ENCODE data around the gene ANKRD65.
"Not testable (repeated sequence)": the region's sequence is repeated elsewhere in the genome, so short reads cannot be mapped to it uniquely, and the experiment has no call there.

ANKRD65 gene

DNA sequence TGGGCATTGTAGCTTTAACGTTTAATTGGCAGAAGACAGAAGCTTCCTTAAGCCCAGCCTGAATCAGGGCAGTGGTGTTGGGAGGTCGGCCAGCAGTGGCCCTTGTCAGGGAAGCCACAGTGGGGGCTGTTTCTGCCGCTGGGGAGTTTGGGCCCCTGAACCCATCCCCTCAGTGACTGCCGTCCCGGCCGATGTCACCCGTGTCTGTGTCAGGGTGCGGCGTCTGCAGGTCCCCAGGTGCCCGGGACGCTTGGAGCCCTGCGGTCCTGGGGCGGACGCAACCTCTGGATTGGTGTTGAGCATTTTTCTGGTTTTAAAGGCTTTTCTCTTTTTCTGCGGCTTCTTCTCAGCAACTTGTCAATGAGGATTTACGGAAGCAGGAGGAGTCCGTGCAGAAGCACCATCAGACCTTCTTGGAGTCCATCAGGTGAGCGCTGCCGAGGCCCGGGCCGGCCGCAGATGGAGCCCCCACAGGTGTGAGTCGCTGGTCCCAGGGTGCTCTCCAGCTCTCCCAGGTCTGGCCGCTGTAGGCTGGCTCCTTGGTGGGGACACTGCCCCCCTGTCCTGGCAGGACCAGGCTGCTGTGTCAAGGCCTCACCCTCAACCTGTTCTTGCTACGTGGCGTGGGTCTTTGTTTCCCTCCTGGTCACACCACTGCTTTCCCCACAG is 30.8 kb upstream of the ANKRD65 start:
- TF ChIP-seq, protein P1, sequence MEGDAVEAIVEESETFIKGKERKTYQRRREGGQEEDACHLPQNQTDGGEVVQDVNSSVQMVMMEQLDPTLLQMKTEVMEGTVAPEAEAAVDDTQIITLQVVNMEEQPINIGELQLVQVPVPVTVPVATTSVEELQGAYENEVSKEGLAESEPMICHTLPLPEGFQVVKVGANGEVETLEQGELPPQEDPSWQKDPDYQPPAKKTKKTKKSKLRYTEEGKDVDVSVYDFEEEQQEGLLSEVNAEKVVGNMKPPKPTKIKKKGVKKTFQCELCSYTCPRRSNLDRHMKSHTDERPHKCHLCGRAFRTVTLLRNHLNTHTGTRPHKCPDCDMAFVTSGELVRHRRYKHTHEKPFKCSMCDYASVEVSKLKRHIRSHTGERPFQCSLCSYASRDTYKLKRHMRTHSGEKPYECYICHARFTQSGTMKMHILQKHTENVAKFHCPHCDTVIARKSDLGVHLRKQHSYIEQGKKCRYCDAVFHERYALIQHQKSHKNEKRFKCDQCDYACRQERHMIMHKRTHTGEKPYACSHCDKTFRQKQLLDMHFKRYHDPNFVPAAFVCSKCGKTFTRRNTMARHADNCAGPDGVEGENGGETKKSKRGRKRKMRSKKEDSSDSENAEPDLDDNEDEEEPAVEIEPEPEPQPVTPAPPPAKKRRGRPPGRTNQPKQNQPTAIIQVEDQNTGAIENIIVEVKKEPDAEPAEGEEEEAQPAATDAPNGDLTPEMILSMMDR (IDR thresholded peaks at IDR 0.05; ENCODE audit: low read depth, low read length): no peak
- Histone ChIP-seq H3K4me1 (no peaks in the 10 kb centered on the region), H3K4me3 (ENCODE audit: low read depth, low read length) (no peak overlapping the region), H3K27me3 (no peaks in the 10 kb centered on the region), H3K9me3 (no peaks in the 10 kb centered on the region), H3K36me3 (no peaks in the 10 kb centered on the region)
- no peak for DNase-seq

DNA sequence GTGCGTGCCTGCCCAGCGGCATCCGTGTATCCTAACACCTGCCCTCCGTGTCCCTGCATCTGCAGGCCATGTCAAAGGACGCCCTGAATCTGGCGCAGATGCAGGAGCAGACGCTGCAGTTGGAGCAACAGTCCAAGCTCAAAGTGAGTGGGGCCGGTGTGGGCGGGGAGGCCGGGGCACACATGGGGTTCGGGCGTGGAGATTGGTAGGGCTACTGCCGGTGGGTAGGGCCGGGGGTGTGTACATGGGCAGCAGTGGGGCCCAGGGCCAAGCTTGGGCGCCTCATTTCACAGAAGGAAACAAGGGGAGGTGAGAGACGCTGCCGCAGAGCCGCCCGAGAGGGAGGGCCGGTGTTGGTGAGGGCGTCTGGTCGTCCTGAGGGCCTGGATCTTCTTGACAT is 29.5 kb upstream of the ANKRD65 start:
- not testable (repeated sequence) for H3K4me1 ChIP-seq; H3K27me3 ChIP-seq; H3K9me3 ChIP-seq; H3K36me3 ChIP-seq; H3K4me3 ChIP-seq (ENCODE audit: low read depth, low read length); DNase-seq

DNA sequence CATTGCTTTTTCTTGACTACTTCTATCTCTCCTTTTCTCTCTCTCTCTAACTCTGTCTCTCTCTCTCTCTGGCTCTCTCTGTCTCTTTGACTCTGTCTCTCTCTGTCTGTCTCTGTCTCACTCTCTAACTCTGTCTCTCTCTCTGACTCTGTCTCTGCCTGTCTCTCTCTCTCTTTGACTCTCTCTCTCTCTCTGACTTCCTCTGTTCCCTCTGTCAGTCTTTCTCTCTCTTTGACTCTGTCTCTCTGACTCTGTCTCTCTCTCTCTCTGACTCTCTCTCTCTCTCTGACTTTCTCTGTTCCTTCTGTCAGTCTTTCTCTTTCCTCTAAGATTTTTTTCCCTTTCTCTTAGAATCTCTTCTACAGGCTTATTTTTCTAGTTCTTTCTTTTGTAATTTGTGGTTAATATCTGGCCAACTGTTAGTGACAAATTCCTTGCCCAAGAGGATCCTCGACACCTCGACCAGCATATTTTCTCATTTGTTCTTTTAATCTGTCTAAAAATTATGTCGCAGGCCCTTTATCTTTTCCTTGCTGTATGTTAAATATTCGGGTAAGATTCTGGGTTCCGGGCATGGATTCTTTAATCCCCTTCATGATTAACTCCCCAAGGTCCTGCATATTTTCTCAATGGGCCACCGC is 28.1 kb upstream of the ANKRD65 start, which contains the start of gene ATAD3C:
Gene ATAD3C, plus strand, starts transcription at position 591 of the 641 bp plus-strand sequence. CDS start 995 bp downstream, outside the sequence.
- no peaks in the 10 kb centered on the region for H3K4me1 ChIP-seq

DNA sequence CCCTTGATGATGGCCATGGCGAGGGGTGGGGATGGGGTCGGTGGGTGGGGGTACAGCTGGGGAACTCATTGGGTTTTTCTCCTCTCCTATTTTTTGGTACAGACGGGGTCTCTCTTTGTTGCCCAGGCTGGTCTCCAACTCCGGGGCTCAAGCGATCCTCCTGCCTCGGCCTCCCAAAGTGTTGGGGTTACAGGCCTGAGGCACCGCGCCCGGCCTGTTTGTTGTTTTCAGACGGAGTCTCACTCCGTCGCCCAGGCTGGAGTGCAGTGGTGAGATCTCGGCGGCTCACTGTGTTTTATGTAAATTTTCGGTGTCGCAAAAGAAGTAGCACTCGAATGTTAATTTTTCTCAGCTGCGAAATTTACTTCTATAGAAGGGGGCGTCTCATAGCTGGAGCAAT is 25.6 kb upstream of the ANKRD65 start:
- H3K4me3 ChIP-seq (ENCODE audit: low read depth, low read length); H3K36me3 ChIP-seq; H3K9me3 ChIP-seq; DNase-seq; H3K4me1 ChIP-seq; H3K27me3 ChIP-seq: not testable (repeated sequence)

More for the DNA sequence above, 28.1 kb upstream of the ANKRD65 start, which contains the start of gene ATAD3C:
- H3K27me3 ChIP-seq: no peaks in the 10 kb centered on the region
- H3K9me3 ChIP-seq: no peaks in the 10 kb centered on the region
- no peak for DNase-seq
- no peak within 1 kb of the TSS for H3K4me3 ChIP-seq (ENCODE audit: low read depth, low read length)
- TF ChIP-seq, protein P1 (IDR thresholded peaks at IDR 0.05; ENCODE audit: low read depth, low read length): no peak
- no peaks in the 10 kb centered on the region for H3K36me3 ChIP-seq

DNA sequence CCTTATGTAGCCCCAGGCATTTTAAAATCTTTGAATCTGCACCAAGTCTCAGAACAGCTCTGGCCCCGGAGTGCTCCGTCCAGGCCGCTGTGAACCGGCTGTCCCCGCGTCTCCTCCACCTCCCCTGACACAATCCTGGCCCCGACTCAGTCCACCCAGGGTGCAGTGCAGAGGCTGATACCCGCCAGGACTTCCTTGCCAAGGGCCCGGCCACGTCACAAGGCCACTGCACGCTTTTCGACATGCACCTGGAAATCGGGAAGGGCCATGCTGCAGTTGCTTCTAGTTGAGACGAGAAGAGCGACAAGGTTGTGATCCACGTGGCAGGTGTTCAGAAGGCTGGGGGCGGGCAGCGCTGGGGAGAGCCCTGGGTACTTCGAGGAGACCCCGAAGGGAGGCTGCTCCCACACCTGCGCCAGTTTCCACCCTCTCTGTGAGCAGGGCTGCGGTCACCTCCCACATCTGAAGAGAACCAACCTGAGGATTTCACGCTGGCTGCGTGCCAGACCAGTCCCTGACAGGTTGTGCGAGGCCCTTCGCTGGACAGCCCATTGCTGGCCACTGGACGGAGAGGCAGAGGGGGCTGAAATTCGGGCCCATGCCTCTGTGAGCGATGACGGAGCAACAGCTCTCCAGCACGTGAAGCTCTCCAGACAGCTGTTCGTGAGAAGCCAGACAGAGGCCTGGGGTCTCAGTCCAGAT is 21.1 kb upstream of the ANKRD65 start:
- peak; percentile 15 for DNase-seq
- Histone ChIP-seq H3K4me3 (ENCODE audit: low read depth, low read length) (no peak overlapping the region), H3K9me3 (no peaks in the 10 kb centered on the region), H3K4me1 (peaks cover 2% of the 10 kb centered on the region; the same call in 1 of the 2 replicates), H3K27me3 (no peaks in the 10 kb centered on the region), H3K36me3 (no peaks in the 10 kb centered on the region)
- TF ChIP-seq, protein P1 (IDR thresholded peaks at IDR 0.05; ENCODE audit: low read depth, low read length): no peak

DNA sequence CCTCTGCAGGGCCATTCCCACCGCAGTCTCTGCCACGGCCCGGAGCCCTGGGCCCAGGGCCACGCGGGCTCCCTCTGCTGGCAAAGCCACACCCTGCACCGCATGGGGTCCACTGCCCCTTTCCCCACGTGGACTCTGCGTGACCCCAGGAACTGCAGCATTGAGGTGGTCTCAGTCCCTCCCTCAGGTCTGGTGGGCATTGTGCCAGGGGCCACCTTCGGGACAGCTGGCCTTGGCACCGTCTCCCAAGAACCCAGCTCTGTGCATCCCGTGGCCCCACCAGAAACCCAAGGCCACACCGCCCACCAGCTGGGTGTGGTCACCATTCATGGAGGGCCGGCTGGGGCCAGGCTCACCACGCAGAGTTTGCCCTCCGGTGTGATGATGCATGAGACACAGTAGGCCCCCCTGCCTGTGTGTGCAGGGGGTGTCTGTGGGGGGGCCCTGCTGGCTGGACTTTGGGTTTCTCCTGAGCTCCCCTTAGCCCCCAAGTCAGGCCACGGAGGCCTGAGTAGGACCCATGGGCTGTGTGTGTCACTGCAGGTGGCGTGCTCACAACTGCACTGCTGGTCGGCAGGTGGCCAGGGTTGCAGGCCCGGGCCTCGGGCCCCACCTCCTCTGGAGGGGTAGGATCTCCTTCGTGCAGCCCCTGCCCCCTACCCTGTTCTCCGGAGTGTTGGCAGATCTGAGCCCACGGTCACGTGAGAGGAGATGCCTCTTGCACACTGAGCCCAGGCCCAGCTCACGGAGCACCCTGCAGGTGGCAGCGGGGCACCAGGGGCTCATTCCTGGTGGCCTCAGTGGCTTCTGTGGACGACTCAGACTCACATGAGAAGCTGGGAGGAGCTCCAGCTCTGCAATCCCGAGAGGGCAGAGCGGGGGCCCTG is 20.2 kb upstream of the ANKRD65 start:
- Histone ChIP-seq H3K36me3 (no peaks in the 10 kb centered on the region), H3K9me3 (no peaks in the 10 kb centered on the region), H3K4me1 (peaks cover 2% of the 10 kb centered on the region; the same call in 1 of the 2 replicates), H3K27me3 (no peaks in the 10 kb centered on the region), H3K4me3 (ENCODE audit: low read depth, low read length) (no peak overlapping the region)
- DNase-seq: peak; percentile 83
- TF ChIP-seq, protein P1 (IDR thresholded peaks at IDR 0.05; ENCODE audit: low read depth, low read length): peak; percentile 95
